Fibroblast of skin of scalp (primary cell): ENCODE measurements around the gene SNX22.

ENCODE experiments used
- DNase-seq: peaks from one replicate; pipeline ENCODE4 v3.0.0-alpha.2; 2013

Gene SNX22

DNA sequence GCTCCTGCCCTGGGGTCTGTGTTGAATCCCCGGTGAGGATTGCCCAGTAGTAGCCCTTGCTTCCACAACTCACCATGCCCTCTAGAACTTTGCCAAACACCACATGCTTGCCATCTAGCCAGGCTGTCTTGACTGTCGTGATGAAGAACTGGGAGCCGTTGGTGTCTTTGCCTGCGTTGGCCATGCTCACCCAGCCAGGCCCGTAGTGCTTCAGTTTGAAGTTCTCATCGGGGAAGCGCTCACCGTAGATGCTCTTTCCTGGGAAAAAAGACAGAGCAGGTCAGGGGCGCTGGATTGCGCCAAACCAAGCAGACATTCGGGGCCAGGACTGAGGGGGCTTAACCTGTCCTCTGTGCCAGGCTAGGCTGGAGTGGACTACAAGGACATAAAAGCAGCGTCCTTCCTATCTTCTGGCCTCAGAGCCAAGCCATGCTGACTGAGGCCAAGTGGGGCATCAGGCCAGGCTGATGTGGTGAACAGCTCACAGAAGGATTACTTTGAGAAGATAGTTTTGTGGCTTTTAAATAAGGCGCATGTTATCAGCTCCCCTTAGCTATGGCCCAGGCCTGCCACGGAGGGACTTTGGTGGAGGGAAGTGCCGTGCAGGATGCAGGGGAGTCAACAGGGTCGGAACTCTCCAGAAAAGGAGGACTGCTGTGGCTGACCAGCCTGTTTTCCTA, 5.3 kb downstream of the SNX22 start:
- no peak for DNase-seq

DNA sequence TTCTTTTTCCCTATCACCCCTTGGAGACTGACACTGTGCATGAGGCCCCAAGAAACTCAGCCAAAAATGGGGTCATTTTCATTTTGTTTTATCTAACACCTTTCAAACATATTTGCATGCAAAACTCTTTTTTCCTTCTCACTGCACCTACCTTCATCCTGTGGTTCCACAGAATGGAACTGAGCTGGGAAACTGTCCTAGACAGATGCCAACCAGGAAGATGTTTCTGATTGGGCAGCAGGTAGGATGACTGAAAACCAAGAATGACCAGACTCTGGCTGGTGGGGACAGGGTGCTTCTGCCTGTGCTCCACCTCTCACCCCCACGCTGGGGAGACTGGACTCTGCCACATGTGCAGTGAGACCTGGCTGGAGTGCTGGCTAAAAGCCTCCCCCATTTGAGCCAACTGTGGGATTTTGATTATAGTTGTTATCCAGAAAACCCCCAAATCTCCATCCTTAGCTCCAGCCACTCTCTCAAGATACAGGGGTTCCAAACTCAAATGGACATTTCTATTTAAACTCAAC, 6.1 kb downstream of the SNX22 start:
- no peak for DNase-seq

DNA sequence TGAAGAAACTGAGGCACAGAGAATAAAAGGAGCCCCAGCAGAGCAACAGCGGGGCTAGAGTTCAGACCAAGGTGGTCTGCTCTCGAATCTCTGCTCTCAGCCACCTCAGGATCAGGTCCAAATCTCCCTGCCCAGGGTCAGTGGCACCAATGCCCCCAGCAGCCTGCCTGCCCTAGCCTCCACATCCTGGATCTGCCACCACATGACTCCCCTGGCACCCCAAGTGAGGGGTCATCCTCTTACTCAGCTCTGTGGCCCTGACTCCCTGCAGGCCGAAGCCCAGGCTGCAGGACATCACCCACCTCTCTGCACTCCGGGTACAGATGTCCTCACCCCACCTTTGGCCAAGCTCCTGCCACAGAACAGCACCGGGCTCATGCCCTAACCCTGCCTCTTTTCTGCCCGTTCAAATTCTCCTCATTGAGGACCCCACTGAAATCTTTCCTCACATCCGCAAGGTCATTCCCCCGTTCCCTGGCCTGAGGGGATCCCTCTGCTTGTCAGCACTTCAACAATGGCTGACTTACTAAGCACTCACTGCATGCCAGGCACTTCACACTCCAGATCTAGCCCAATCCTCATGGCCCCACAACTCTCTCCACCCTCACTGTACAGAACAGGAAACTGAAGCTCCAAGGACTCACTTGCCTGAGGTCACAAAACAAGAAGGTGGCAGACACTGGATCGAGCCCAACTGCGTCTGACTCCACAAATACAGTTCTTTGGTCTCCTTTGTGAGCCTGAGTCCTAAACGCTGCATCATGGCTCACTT, 7.0 kb downstream of the SNX22 start:
- no peak for DNase-seq

DNA sequence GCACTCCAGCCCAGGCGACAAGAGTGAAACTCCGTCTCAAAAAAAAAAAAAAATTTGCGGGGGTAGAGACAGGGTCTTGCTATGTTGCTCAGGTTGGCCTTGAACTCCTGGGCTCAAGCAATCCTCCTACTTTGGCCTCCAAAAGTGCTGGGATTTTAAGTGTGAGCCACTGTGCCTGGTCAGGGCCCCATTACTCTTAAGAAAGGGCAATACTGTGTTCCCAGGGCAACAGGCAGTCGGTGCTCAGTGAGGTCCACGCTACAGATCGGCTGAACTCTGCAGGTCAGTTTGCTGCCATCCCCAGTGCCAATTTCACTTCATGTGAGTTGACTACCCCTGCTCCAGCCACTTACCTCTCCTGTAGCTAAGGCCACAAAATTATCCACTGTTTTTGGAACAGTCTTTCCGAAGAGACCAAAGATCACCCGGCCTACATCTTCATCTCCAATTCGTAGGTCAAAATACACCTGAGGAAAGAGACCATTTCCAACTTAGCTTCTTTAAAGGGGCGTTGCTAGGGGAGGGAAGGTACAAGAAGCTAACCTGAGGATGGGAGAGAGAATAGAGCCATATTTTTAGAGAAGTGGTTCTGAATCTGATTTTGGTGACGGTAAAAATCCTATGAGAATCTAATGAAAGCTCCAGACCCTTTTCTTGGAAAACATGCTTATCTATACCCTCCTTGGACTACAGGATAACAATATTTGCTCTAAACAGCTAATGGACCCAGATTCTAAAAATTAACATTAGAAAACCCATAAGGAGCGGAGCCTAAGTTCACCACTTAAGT, 10.4 kb downstream of the SNX22 start:
- no peak for DNase-seq

DNA sequence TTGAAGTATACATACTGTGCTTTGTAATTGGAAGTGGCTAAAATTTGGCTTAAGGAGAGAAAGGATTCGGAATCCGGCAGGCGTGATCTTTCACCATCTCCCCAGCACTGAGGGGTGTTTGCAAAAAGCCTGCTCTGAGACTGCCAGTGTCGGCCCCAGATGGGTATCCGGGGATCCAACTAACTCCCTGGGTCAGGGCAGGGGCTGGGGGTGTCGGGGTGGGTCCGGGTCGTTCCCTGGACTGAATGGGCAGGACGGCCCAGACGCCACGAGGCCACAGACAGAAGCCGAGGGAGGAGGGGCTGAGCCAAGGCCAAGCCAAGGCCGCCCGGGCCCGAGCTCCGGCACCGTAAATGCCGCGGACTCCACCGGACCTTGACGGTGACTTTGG, 10.9 kb downstream of the SNX22 start:
- DNase-seq = no peak

DNA sequence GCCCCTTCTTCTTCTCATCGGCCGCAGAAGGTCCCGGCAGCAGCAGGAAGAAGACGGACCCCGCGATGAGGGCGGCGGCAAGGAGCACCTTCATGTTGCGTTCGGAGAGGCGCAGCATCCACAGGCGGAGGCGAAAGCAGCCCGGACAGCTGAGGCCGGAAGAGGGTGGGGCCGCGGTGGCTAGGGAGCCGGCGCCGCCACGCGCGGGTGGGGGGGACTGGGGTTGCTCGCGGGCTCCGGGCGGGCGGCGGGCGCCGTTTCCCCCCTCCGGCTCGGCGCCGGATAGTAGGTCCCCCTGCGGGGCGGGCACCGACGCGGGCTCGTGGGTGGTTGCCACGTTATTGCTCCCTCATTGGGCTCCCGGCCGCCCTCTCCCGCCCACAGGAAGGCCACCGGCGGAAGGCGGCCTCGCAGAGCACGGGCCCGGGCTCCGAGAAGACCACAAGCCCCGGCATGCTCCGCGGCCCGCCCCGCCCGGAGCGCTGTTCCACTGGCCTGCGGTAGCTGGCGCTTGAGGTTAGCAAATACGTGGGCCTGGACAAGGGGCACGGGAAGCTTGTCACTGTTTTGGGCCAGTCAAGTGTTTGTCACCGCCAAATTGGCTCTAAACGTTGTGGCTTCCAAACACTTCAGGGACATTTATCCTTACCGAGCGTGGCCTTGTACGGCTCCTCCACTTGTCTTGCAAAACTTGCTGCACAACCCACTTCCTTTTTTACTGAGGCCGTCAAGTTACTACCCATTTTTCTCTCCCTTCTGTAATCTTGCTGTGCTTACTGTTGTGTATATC, 11.5 kb downstream of the SNX22 start, which contains the start of gene PPIB:
PPIB (minus strand) TSS at position 154 of the 790 bp plus-strand sequence; CDS start at position 118, 36 bp downstream.
- DNase-seq = peak; percentile 99

DNA sequence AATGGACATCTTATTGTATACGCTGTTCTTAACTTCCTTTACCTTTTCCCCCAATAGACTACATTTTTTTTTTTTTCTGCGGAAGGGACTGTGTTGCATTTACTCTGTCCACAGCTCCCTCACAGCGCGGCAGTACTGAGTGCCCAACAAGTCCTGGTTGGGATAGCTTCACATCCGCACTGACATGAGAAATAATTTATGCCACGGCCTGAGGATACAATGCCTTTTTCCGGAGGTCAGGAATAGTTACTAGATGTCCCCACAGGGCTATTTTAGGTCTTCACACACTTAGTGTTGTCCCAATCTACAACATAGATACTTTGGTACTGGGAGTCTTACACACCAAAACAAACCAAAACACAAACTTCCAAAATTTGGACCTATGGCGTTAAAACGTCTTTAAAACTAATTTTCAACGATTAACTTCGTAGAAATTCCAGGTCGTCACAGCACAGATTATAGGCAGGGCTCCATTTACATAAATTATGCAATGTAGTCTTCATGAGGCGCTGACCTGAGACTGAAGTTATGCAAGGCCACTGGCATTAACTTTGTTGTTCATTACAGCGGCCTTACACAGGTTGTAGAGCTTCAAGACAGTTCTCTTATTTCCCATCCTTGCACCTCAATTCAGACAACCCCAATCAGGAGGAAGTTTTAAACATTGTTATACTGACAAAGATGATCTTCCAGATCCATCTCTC, 12.3 kb downstream of the SNX22 start:
- peak; percentile 20 for DNase-seq

DNA sequence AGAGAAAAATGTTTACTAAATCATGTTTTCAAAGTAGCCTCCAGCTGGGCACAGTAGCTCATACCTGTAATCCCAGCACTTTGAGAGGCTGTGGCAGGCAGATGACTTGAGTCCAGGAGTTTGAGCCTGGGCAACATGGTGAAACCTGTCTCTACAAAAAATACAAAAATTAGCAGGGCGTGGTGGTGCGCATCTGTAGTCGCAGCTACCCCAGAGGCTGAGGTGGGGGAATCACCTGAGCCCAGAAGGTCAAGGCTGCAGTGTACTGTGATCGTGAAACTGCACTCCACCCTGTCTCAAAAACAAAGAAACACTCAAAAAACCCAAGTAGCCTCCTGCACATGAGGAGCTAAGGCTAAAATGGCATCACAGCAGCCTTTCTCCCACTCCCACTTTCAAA, 12.9 kb downstream of the SNX22 start:
- no peak for DNase-seq

DNA sequence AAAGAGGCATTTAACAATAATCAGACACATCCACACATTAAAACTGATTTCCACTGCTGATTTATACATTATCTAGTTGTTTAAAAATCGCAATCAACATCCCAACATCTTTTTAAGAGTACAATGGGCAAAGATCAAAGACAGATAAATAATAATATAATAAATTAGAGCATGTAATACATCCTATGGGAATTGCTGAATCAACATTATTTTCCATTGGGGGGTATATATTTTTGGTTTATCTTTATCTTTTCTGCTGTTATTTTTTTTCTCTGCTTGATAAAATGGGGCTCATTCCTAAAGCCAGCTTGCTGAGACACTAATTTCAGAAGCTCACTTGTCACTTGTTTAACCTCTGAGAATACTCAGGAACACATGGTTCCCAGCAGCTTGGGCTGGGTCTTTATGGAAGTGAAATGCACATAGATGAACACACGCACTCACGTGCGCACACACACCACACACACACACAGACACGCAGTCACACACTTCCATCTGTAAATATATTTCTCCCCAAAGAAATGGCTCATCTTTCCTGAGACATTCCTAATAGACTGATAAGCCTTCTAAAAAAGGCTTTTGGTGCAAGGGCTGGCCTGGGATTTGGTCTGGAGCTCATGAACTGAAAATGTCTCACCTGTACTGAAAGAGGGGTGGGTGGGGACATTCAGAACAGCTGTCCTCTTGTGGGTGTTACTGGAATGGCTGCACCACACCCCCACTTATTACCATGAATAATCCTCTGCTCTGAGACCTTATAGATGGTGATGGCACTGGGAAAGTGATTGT, 14.8 kb downstream of the SNX22 start:
- DNase-seq = no peak

DNA sequence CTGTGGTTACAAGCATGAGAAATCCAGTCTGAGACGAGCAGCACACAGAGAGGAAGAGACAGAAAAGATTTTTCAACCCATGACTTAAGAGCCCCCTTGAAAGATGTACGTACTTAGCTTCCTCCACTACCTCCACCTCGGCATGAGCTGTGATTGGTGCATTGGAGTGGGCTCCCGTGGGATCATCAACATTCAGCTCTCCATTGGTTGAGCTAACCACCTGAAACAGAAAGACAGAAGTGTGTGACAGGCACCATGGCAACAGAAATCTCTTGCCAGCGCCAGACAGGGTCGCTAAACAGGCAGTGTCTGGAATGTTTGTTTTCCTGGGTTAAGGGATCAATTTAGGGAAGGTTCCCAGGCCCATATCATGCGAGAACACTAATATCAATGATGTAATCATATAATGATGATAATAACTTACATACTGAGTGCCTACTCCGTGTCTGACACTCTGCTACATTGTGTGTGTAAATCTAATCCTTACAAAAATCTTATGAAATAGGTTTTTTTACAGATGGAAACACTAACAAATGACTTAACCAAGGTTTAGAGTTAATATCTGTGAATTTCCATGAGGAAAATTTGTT, 28.8 kb downstream of the SNX22 start:
- DNase-seq = no peak

DNA sequence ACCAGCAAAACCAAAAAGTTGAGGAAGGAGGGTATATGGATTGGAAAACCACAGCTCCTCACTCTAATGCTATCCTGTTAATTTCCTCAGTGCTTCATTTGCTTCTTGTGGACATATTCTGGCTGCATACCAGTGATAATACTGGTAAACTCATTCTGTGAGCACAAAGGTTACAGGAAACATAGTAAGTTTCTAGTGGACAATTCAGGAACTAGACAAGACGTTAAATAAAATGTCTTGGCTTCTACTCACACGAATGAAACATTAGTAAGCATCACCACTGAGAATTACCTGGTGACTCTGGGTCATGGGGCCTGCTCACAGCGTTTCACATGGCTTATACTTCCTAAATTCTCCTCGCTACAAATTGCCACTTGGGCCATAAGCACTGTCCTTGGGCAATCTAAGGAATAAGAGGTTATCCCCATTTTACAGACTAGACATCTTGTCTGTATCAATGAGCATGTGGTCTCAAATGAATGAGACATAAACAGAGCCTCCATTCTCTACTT, 31.4 kb downstream of the SNX22 start:
- no peak for DNase-seq

DNA sequence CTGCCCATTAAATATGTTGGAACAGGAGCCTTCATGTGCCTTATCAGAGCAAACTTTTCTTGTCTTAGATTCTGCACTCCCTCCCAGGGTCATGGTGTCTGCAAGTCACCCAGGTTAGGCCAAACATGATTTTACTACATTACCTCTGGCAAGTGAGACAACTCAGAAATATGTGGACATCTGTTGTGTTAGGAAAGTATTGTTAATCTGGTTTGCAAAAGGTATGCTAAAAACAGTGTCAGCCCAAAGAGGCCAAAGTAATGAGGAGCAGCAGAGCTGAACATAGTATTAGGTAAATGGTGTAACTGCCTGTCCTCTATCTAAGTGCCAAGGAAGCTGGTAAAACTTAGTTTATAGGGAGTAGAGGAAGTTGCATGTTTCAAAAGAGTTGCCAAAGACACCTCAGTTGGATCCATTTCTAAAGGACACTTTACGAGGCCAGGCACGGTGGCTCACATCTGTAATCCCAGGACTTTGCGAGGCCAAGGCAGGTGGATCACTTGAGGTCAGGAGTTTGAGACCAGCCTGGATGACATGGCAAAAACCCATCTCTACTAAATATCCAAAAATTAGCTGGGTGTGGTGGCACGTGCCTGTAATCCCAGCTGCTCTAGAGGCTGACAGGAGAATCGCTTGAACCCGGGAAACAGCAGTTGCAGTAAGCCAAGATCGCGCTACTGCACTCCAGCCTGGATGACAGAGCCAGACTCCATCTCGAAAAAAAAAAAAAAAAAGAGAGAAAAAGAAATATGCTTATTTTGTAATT, 33.8 kb downstream of the SNX22 start:
- no peak for DNase-seq

DNA sequence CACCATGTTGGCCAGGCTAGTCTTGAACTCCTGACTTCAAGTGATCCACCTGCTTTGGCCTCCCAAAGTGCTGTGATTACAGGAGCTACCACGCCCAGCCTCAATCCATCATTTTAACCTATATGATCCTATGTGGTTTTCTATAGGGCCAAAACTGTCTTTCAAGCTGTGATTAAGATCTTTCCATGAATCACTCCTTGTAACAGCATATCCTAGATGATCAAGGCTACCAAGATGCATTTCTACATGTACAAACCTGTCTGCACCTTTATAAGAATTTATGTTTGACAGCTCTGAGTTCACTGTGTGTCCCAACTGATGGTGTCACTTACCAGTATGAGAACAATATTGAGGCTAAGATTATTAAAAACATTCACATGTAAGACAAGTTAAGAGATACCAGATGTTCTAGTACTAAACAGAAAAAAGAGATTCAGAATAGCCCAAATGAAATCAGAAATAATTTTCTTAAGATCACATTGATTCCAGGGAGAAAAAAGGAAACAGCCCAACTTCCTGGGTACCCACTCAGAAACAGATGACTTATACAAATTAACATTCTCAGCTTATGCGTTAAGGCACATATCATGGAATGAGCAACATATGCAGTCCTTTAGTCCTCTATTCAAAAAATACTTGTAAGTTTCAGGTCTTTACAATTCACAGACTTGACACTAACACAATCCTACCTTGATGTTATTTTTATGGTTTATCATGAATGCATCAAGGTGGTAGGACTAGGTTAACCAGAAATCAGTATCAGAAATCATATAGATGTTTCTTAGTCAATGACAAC, 36.1 kb downstream of the SNX22 start:
- peak; percentile 15 for DNase-seq

DNA sequence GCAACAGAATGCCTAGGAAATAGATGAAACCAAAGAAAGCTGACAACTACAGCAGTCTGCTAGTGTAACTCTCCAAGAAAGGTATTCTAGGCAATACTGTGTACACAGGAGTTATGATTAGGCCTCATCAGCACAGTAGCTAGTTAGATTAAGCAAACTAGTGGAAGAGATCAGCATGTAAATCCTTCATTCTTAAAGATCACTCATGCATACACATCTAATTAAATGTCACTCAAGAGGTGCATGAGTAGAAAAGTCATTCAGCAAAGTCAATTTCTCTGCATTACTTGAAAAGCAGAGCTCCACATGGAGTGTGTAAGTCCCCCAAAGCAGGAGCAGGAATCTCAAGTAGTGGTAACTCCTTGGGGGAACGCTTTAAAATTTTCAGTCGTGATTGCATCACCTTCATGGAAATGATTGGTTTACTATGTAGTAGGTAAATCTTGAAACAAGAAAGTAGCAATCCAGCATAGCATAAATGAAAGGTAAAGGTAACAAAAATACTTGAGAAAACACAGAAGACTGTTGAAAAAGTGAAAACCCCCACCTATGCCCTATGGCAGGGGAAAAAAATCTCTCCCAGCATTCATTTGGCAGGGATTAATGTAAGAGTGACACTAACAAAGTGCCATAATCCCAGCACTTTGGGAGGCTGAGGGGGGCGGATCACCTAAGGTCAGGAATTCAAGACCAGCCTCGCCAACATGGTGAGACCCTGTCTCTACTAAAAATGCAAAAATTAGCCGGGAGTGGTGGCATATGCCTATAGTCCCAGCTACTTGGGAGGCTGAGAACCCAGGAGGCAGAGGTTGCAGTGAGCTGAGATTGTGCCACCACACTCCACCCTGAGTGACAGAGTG, 40.7 kb downstream of the SNX22 start:
- DNase-seq = no peak

DNA sequence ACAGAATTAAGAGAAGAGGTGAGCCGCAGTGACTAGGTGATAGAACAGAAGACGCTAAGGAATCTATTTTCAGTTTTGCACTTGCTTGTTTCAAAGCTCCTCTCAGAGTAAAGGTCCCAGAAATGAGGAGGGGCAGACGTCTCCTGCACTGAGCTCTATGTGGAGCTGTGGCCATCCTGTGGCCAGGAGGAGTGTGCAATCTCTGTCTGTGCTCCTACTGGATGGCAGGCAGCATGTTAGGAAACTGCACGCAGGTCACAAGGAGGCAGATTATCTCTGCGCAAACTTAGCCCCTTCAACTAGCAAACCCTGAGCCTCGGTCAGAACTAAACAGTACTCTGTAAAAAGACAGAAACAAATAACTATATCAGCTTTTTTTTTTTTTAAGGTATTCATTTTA, 42.4 kb downstream of the SNX22 start:
- DNase-seq = no peak

DNA sequence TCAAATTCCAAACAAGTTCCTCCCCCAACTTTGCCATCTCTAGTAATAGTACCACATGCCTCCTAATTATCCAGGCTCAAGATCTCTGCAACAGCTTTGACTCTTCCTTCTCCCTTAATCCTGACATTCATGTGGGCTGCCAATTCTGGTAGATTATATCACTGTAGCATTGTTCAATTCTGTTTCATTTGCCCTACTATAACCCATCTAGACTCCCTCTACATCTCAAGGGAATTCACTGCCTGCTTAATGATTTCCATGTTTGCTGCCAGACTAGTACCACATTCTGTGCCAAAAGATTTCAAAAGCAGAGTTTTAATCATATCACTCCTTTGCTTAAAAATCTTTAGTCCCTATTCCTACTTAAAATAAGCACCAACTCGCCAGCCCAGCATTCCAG, 45.9 kb downstream of the SNX22 start:
- DNase-seq = peak; percentile 58

DNA sequence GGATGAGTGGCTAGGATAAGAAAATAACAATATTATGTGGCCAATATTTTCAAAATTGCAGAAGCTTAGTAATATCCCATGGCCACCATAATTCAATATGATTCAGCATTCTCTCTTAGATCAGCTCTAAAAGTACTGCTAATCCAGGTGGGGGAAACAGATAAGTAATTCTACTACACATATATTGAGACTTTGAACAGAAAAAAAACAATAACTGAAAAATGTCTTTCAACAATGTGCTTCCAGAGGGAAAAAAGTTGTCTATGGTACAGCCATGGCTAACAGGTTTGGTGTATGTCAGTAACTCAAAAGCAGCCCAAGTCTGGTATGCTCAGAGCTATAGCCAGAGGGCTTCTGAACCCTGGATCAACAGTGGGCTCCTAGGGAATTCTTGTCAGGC, 53.7 kb downstream of the SNX22 start:
- DNase-seq = no peak
